ENCODE measurements around the gene SLC8A2. TPM values are rescaled to one million over a fixed set of nuclear protein-coding genes. Genes with fewer than 3 reads are reported as not detected.

Gene SLC8A2
- total and polyA plus RNA-seq, 11 donors: 0.08 to 0.67 (median 0.29) TPM; not detected in 4

GRCh38 chr19:47483200-47483599 is 11.5 kb upstream of the SLC8A2 start:
- DNase-seq (peak in 1 of 5 donors; percentile 54), ATAC-seq (no peak)
- WGBS, 4 donors: 89 to 92% (median 91%) methylated on average over 15 of the region's 15 CpGs
- TF ChIP-seq POLR2A (IDR thresholded peaks at IDR 0.05): no peak
- TF ChIP-seq, protein P1, sequence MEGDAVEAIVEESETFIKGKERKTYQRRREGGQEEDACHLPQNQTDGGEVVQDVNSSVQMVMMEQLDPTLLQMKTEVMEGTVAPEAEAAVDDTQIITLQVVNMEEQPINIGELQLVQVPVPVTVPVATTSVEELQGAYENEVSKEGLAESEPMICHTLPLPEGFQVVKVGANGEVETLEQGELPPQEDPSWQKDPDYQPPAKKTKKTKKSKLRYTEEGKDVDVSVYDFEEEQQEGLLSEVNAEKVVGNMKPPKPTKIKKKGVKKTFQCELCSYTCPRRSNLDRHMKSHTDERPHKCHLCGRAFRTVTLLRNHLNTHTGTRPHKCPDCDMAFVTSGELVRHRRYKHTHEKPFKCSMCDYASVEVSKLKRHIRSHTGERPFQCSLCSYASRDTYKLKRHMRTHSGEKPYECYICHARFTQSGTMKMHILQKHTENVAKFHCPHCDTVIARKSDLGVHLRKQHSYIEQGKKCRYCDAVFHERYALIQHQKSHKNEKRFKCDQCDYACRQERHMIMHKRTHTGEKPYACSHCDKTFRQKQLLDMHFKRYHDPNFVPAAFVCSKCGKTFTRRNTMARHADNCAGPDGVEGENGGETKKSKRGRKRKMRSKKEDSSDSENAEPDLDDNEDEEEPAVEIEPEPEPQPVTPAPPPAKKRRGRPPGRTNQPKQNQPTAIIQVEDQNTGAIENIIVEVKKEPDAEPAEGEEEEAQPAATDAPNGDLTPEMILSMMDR (IDR thresholded peaks at IDR 0.05): no peak
- H3K9me3 ChIP-seq: no peaks in the 10 kb centered on the region
- H3K4me3 ChIP-seq: peak overlapping the region in 10 of 12 donors; percentile 42 to 80 (median 74)
- peaks cover 0 to 14% (median 12%) of the 10 kb centered on the region in 9 donors for H3K36me3 ChIP-seq
- H3K27ac ChIP-seq: no peak overlapping the region
- H3K27me3 ChIP-seq: no peaks in the 10 kb centered on the region
- peaks cover 0 to 19% (median 12%) of the 10 kb centered on the region in 12 donors for H3K4me1 ChIP-seq
- intact Hi-C loops (cut with DNase I): loop anchor here in 1 of 10 donors (5.0 kb wide), 1 partner anchor 34 kb away; the partner anchor contains the start of gene NAPA

DNA sequence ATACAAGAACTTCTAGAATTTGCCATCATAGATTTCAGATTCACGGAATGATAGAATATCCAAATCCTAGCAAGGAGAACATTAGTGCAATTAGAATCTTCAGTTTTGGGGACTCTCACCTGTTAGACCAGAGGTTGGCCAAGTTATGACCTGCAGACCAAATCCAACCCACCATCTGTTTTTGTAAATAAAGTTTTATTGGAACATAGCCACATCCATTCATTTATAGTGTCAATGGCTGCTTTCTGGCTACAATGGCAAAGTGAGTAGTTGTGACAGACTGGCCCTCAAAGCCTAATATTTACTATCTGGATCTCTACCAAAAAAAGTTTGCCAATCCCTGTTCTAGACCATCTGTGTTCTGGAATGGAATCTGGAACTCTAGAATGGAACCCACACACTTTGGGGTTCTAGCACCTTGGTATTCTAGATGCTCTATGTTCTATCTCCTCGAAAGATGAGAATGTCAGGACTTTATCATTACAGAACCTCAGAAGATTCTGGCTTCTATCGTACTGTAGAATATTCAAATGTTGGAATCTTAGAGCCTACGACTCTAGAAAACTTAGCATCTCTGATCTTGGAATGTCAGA is 9.9 kb upstream of the SLC8A2 start:
- intact Hi-C loops (cut with DNase I): loop anchor here in 1 of 10 donors (5.0 kb wide), 1 partner anchor 36 kb away; the partner anchor contains the start of gene NAPA

GRCh38 chr19:47480658-47481057 is 9.0 kb upstream of the SLC8A2 start:
- Histone ChIP-seq H3K9me3 (no peaks in the 10 kb centered on the region), H3K36me3 (peaks cover 0 to 5% (median 0%) of the 10 kb centered on the region in 9 donors), H3K27ac (no peak overlapping the region), H3K4me3 (no peak overlapping the region), H3K4me1 (peaks cover 0 to 19% (median 12%) of the 10 kb centered on the region in 12 donors), H3K27me3 (no peaks in the 10 kb centered on the region)
- intact Hi-C loops (cut with DNase I): loop anchor here in 1 of 10 donors (5.0 kb wide), 1 partner anchor 37 kb away; the partner anchor contains the start of gene NAPA
- no peak for ATAC-seq
- peak in 1 of 5 donors; percentile 42 for DNase-seq
- TF ChIP-seq POLR2A (IDR thresholded peaks at IDR 0.05): no peak
- TF ChIP-seq, protein P1 (IDR thresholded peaks at IDR 0.05): no peak
- WGBS, 4 donors: 85 to 88% (median 85%) methylated on average over 16 of the region's 16 CpGs

More for the DNA sequence above, 9.9 kb upstream of the SLC8A2 start:
- TF ChIP-seq POLR2A (IDR thresholded peaks at IDR 0.05): no peak
- TF ChIP-seq, protein P1 (IDR thresholded peaks at IDR 0.05): no peak
- Histone ChIP-seq H3K36me3 (peaks cover 0 to 10% (median 0%) of the 10 kb centered on the region in 9 donors), H3K9me3 (no peaks in the 10 kb centered on the region), H3K4me1 (peaks cover 0 to 19% (median 12%) of the 10 kb centered on the region in 12 donors), H3K4me3 (no peak overlapping the region), H3K27me3 (no peaks in the 10 kb centered on the region), H3K27ac (no peak overlapping the region)
- WGBS, 4 donors: 95 to 97% (median 95%) methylated on average over 4 of the region's 4 CpGs
- ATAC-seq (no peak), DNase-seq (no peak)

- H3K27ac ChIP-seq: no peak overlapping the region
- ATAC-seq (peak in 1 of 4 donors; percentile 2), DNase-seq (peak in 1 of 5 donors; percentile 18)
- WGBS, 4 donors: 15 to 19% (median 17%) methylated on average over 29 to 39 of the region's 39 CpGs
- intact Hi-C loops (cut with DNase I): loop anchor here in 1 of 10 donors (5.0 kb wide), 1 partner anchor 37 kb away; the partner anchor contains the start of gene NAPA
- H3K27me3 ChIP-seq: no peaks in the 10 kb centered on the region
- TF ChIP-seq POLR2A (IDR thresholded peaks at IDR 0.05): no peak
- TF ChIP-seq, protein P1 (IDR thresholded peaks at IDR 0.05): no peak
- H3K36me3 ChIP-seq: no peaks in the 10 kb centered on the region
- peak overlapping the region in 1 of 12 donors; percentile 11 for H3K4me3 ChIP-seq
- peaks cover 0 to 16% (median 10%) of the 10 kb centered on the region in 12 donors for H3K4me1 ChIP-seq
- no peaks in the 10 kb centered on the region for H3K9me3 ChIP-seq
These were observed 8.2 kb upstream of the SLC8A2 start for GRCh38 chr19:47479701-47480503.
